GM21515 (cell line): ENCODE results near the gene RACGAP1.

Experiments
- ATAC-seq: cut with Tn5 transposase; IDR thresholded peaks from one replicate; pipeline ENCODE4 v1.9.1; 2021; ENCODE audit not compliant: unreplicated experiment

Gene RACGAP1, protein sequence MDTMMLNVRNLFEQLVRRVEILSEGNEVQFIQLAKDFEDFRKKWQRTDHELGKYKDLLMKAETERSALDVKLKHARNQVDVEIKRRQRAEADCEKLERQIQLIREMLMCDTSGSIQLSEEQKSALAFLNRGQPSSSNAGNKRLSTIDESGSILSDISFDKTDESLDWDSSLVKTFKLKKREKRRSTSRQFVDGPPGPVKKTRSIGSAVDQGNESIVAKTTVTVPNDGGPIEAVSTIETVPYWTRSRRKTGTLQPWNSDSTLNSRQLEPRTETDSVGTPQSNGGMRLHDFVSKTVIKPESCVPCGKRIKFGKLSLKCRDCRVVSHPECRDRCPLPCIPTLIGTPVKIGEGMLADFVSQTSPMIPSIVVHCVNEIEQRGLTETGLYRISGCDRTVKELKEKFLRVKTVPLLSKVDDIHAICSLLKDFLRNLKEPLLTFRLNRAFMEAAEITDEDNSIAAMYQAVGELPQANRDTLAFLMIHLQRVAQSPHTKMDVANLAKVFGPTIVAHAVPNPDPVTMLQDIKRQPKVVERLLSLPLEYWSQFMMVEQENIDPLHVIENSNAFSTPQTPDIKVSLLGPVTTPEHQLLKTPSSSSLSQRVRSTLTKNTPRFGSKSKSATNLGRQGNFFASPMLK

DNA sequence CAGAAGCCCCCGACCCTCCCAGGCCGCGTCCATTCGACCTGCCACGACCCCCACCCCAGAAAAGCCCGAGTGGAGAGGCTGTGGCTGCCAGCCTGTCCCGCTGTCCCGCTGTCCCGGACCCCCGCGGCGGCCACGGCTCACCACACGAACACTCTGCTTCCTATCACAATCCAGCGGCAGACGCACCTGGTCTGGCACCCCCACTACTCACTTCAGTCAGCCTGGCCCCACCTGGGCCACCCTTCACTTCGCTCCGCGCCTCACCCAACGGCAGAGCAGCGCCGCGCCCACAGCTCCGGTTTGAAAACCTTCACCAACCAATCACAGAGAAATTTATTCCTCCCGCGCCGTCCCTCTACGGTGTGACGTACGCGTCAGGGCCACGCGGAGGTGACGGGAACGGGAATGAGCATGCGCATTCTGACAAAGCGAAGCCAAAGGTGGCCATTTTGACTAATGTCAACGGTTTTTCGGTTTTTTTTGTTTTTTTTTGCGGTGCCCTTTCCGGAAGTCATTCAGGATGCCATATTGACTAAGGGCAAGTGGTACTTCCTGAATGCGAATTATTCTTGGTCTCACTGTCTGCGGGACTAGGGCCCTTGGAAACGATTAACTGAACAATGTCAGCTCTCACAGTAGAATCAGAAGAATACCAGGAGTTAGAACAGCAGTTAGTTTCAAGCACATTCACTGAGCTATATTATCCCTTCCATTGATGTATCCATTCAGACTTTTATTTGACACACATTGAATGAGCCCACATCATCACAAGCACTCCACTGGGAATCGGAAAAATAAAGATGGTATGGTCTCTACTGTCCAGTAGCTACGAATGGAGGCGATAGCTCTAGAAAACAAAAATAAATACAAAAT is at the start of gene RACGAP1:
TSS of gene RACGAP1 (minus strand) at position 308 of the 873 bp plus-strand sequence. CDS start 8,779 bp downstream, outside the sequence.
- ATAC-seq = peak; percentile 93

DNA sequence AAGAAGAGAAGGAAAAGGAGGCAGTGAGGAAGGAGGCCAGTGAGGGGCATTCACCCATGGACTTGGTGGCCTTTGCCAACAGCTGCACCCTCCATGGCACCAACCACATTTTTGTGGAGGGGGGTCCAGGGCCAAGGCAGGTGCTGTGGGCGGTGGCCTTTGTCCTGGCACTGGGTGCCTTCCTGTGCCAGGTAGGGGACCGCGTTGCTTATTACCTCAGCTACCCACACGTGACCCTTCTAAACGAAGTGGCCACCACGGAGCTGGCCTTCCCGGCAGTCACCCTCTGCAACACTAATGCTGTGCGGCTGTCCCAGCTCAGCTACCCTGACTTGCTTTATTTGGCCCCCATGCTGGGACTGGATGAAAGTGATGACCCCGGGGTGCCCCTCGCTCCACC is 48.4 kb upstream of the RACGAP1 start:
- ATAC-seq = no peak

DNA sequence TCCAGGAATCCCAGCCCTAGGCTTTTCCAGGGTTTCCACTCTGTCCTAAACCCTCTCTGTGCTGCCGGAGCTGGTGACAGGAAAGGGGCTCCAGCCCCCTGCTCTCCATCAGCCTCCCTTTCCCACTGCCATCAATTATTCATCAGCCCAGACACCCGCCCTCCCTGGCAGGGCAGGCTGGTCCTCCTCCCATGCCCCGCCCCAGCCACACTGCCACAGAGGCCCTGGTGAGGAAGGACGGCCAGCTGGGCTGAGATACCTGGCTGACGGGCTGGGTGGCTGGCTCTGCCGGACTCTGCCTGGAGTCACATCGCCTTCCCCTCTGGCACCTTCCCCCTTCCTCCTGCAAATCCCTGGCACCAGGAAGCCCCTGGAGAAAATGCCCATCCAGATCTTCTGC is 47.9 kb upstream of the RACGAP1 start:
- ATAC-seq = no peak

DNA sequence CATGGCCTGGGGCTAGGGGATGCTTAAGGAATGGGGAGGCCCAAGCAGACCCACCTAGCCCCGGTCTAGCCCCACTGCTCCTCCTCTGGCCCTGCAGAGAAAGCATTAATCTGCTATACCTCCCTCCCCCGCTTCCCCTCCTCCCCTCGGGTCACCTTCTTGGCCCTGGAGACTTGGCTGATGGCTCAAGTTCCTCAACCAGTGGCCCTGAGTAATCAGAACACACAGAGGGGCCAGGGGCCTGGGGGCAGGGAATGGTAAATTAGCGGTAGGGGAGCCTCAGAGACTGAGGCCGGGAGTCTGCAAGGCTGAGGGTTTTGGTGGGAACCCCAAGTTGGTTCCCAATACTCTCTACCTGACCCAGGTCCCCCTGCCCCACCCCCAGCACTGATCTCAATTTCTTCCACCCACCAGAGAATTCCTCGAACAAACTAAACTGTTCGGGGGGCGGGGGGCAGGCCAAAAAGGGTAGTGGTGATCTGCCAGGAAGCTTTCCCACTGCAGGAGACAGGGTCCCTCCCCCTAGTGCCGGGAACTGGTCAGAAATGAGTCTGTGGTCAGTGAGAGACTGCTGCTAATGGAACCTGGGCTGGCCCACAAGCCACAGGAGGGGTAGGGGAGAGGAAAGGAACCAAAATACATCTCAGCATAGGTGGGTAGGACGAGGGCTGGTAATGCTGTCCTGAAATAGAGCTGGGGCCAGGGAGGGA is 47.1 kb upstream of the RACGAP1 start:
- ATAC-seq = no peak

DNA sequence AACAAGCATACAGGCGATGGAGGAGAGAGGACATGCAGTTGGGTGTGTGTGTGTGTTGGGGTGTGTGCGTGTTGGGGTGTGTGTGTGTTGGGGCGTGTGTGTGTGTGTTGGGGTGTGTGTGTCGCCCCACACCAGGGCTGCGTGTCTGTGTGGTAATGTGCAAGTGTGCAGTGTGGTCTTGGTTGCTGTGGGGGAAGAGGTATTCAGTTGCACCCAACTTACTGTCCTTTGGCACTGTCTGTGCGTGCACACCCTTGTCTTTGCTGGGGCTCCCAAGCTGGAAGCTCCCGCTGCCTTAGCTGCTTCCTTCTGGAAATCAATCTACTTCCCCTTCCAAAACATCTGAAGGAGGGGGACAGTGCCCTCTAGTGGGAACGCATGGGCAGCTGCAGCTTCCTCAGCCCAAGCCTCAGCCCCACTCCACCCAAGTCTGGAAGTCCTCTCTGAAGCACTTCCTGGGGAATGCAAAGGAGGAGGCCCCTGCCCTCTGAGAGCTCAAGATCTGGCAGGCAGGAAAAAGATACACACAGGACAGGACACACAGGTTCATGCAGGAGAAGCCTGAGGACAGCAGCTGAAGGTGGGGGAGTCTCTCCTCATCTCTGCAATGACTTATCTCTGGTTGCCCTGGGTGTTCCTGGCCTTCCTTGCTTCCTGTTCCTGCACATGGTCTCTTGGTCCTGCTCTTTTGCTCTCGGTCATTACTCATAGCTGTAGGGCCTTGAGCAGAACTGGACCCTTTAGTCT is 45.2 kb upstream of the RACGAP1 start:
- no peak for ATAC-seq

DNA sequence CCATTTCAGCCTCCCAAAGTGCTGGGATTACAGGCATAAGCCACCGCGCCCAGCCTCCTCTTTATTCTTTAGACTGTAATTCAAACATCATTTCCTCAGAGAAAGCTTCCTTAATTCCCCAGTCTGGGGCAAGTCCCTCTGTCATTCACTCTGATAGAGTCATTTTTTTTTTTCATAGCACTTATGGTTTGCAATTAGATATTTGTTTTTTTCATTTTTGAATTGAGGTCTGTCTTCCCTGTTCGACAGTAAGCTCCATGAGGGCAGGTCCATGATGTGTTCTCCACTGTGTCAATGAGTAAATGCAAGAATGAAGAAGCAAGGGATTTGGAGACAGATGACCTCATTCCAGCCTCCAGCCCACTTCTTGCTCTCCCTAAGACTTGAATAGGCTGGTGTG is 44.2 kb upstream of the RACGAP1 start:
- ATAC-seq = no peak

DNA sequence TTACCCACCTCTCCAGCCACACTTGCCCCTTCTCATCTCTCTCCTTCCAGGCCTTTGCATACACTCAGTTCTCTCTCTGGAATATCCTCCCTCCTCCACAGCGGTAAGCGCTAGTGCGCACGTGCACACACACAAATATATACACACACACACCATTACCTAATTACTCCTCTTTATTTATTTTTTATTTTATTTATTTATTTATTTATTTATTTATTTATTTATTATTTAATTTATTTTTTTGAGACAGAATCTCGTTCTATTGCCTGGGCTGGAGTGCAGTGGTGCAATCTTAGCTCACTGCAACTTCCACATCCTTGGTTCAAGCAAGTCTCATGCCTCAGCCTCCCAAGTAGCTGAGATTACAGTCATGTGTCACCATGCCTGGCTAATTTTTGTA is 43.8 kb upstream of the RACGAP1 start:
- no peak for ATAC-seq

DNA sequence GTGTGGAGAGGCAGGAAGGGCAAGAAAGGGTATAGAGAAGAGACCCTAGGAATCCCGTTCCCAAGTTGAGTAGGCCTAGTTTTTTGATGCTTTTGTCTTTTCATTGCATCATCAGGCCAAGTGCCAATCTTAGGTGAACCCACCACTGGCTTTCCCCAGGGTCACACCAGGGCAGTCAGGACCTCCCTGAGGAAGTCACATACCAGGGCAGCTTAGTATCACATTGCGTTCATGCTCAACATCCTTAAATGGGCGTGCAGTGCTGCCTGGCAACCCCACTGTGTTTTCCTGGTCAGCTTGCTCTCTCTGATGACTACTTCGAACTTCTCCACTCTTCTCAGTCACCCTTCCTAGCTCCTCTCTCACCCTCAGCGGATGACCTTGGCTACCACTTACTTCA is 41.1 kb upstream of the RACGAP1 start:
- ATAC-seq = no peak

DNA sequence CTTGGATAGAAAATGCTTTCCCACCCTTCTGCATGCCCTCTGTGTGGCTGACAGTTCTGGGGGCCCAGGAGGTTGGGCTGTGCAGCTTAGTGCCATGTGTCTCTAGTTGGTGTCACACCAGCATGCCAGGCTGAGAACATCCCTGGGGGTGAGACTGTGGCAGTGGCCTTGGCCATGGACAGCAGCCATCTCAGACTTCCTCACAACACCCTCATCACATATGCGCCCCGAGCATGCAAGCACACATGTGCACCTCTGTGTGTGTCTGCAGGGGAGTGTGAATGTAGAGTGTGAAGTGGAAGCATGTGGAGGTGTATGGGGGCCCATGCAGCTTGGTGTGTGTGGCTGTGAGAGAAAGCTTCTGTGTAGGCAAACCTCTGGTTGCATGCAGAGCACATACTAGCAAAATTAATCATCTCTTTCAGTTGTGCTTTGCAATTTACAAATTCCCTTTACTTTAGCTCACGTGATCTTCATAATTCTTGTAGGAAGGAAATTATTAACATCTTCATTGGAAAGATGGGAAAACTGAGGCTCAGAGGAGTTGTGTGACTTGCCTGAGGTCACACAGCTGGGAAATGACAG is 40.5 kb upstream of the RACGAP1 start:
- no peak for ATAC-seq

DNA sequence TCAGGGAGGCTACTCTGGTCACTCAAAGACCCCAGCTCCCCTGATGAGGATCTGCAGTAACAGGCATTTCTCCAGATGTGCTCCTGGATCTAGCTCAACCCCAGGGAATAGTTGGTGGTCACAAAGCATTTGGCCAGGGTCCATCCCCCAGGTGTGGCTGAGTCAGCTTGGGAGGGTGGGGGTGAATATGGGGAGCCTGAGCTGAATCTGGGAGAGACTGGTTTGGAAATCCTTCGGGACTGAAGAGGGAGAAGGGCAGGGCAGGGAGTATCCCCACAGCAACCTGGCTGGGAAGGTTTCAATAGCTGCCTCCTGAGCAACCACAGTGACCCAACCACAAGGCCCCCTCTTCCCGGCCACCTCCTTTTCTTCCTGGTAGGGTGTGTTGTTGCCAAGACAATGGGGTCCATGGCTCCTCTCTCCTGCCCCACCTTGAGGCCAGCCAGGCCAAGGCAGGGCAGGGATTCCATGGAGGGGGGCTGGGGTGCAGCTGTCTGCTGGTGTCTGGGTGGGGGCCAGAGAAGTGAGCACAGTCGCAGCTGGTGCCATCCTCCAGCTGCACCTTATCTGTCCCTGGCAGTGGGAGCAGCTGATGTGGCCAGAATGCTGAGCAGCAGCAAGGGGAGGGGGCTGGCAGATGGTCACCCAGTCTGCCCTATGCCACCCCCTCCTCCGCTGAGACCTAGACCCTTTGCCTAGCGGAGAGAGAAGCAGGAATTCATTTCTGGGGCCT is 37.6 kb upstream of the RACGAP1 start:
- no peak for ATAC-seq

DNA sequence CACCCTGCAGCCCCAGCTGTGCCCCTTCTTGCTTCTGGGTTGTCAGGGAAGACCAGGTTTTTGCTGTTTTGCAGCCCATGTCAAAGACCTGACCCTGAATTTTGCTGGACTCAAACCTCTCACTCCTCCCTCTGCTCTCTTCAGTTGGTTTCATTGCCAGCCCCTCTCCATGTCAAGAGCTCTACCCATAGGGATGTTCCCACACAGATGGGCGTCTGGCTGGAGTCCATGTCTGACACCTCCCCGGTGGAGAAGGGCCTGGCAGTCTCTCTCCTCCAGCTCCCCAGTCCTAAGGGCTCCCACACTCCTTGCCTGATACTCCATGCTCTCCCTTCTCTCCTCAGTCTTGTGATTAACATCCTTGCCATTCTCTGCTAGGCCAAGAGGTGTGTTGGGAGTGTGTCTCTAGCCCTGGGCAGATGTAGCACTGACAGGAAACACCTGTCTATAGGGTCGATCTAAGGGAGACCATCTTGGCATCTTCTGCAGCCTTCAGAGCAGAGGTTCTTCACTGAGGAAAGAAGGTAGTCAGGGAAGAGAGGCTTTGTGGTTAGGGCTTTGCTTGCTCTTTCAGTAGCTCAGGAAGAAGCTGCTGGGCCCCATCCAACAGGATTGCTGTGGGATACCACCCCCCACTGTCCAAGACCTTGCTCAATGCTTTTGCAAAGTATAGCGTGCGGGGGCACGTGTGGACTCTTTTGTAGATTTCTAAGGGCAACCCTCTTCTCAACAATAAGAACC is 36.8 kb upstream of the RACGAP1 start:
- no peak for ATAC-seq

DNA sequence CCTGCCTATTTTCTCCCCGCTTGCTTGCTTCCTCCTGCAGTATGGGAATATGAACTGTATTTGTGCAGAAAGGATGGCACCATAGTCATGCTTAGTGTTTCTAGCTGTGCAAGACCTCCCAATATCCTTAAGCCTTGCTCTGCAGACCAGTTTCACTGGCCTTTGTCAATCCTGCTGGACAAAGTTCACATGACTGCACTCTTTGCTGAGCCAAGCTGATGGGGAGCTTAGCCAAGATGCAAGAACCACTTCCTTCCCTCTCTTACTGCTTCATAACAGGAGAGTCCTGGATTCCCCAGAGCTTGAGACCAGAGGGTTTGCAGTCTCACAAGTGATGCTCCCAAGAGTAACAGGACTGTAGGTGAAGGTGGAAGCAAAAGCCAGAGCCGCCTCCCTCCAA is 35.9 kb upstream of the RACGAP1 start:
- no peak for ATAC-seq

DNA sequence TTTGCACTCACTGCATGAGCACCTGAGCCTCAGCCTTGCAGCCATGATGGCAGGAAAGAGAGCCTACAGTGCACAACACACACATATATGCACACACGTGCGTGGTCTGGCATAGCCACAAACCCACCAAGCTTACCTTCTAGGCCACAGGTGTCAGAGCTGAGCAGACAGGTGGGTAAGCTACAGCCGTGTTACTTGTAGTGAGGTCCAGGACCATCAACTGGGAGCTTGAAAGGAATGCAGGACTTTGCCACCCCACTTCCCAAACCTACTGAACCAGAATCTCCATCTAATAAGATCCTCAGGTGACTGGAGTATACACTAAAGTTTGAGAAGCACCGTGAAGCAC is 34.8 kb upstream of the RACGAP1 start:
- no peak for ATAC-seq

DNA sequence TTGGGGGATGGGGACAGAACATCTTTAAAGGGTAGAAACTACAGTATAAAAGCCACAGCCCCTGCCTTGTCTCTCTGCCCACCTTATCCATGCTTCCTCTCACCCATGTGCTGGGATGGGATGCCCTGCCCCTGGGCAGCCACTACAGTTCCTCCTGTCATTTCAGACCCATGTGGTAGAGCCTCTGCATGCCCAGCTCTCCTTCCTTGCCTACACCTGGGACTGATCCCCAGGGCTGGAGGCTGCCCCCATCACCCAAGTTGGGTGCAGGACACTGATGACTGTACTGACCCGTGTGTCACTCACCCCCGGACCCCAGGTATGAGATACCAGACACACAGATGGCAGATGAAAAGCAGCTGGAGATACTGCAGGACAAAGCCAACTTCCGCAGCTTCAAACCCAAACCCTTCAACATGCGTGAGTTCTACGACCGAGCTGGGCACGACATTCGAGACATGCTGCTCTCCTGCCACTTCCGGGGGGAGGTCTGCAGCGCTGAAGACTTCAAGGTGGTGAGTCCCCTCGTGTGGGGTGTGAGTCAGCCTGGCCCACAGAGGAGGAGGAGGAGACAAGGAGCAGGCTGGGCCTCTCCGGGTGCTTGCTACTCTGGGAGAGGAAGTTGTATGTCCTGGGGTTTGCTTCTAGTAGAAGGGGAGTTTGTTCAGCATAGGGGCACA is 34.3 kb upstream of the RACGAP1 start:
- no peak for ATAC-seq

DNA sequence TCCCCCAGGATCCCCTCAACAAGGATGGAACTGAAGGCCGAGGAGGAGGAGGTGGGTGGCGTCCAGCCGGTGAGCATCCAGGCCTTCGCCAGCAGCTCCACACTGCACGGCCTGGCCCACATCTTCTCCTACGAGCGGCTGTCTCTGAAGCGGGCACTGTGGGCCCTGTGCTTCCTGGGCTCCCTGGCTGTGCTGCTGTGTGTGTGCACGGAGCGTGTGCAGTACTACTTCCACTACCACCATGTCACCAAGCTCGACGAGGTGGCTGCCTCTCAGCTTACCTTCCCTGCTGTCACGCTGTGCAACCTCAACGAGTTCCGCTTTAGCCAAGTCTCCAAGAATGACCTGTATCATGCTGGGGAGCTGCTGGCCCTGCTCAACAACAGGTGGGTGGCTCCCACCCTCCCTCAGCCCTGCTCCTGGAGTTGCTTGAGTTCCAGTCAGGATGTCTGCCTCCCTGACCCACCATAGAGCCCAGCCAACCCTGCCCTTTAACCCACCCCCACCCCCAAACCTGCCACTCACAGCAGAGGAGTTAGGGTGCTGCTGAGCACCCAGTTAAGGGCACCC is 33.5 kb upstream of the RACGAP1 start:
- no peak for ATAC-seq

DNA sequence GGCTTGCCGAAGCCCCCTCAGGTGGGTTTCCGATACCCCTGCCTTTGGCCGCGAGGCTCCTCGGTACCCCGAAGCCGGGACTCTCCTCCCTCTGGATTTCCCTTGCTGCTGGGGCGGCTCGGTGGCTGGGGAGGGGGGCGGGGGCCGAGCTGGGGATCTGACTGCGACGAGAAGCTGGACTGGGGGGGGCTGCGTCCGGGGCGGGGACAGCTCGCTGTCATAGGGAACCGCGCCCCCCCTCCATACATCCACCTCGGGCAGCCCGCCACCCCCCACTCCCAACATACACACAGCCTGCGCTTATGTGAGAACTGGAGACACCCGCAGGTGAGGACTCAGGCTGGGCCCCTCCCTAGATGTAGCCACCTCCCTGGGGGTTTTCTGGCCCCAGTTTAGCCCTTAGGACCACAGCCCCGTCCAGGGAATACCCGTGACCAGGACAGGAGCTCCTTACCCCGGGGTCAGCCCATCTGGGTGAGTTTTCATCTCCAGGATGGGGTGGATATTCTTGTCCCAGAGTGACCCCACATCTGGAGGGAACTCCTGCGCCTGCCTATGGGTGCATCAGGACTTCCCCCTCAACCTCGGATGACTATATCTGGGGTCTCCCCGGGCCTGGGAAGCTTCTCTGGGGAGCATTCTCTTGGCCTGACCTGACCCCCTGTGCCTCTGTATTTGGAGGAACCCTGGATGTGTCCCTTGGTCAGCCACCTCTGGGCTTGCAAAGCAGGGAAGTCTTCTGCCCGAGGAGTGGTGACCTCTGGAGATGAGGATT is 32.8 kb upstream of the RACGAP1 start:
- ATAC-seq = no peak
